GM21526 (cell line): ENCODE measurements around the gene SLC13A3.

ENCODE experiments used
- ATAC-seq: cut with Tn5 transposase; IDR thresholded peaks from one replicate; pipeline ENCODE4 v1.9.1; 2021; ENCODE audit warnings: moderate library complexity; ENCODE audit not compliant: unreplicated experiment, low FRiP score

The SLC13A3 gene

DNA sequence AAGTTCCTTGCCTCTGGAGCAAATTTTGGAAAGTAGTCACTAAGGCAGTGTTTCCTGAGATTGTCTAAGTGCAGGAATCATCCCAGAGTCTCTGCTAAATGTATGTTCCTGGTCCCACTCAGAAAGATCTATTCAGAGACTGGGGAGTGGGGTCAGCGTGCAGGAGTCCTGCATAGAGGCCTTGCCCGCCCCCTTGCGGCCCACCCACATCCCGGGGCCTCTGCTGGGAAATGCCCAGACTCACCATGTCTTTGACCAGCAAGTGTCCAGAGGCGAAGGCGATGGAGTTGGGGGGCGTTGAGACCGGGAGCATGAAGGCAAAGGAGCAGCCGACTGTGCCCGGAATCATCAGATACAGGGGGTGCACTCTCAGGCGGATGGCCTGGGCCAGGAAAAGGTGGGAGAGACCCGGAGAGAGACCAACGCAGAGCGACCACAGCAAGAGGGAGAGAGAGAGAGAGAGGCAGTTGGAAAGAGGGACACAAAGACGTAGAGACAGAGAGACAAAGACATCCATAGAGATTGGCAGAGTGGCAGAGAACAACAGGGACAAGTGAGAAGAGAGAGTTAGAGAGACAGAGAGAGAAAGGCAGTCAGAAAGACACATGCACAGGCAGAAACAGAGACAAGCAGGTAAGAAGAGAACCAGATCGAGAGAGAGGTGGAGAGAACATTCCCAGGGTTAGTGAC is 87.9 kb downstream of the SLC13A3 start:
- ATAC-seq: no peak

DNA sequence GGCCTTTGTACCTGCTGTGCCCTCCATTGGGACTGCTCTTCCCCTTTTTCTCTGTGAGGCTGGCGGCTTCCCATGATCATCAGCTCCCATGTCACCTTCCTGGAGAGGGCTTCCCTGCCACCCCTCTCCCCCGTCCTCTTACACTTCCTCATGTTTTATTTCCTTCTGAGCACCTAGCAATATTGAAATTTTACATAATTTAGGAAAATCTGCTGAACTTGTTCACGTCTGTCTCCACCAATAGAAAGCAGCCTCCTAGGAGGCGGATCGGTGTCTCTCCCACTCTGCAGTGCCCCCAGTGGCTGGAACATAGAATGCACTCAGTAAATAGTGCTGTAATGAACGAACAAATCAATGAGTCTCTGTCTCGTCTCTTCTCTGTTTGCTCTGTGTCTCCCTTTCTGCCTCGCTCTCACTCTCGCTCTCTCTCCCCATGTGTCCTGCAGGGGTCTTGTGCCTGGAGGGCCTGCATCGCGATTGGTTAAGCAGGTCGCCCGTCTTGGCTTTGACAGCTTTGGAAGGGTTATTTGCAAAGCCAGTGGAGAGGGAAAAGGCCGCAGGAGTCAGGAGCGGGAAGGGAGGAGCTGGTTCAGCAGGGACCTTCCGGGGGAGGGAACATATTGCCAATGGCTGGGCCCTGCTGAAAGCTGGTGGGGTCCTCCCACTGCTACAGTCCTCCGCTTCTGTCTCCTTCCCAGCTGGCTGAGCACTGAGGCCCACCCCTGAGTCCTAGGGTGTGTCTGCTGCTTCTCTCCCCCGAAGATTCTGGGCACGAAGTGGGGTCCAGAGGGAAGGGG is 88.7 kb downstream of the SLC13A3 start:
- no peak for ATAC-seq

DNA sequence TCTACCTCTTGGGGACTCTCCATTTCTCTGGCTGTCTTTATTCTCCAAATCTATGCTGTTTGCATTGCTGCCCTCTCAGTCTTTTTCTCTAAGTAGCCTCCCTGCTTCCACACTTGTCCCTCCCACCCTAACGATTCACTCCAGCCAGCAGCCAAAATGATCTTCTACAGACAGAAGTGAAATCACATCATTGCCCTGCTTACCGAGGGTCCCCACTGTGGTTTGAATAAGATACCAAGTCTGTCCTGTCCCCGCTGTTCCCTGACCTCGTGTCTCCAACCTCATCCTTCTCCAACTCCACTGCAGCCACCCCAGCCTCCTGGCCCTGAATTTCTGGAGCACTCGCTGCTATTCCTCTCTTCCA is 89.3 kb downstream of the SLC13A3 start:
- no peak for ATAC-seq

DNA sequence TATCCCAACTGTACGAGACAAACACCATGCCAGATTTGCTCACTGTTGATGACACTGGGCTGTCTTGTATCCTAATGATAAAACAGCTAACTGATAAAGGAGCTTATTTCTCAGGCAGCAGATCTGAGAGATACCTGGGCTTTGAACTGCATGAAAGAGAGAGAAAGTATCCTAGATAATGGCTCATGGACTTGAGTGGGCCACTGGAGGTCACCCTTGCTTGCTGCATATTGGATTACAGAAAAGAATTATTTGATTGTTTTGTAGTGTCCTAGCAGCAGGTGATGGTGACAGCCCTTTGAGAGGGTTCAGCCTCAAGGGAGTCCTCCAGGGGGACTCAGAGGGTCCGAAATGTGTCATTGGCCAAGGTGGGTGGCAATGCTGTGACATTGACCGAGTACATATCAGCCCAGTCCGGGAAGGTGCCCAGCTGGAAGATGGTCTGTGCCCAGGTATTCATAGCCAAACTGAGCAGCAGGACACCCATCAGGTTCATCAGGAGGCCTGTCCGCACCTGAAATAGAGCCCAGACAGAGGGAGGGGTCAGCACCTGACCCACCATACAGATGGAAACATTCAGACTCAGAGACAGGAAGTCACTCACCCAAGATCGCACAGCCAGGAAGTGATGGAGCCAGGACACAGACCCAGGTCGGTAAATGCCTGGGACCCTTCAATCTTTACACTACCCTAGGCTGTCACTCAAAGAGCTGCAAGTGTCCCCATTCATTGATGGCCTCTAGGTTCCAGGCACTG is 91.4 kb downstream of the SLC13A3 start:
- no peak for ATAC-seq

DNA sequence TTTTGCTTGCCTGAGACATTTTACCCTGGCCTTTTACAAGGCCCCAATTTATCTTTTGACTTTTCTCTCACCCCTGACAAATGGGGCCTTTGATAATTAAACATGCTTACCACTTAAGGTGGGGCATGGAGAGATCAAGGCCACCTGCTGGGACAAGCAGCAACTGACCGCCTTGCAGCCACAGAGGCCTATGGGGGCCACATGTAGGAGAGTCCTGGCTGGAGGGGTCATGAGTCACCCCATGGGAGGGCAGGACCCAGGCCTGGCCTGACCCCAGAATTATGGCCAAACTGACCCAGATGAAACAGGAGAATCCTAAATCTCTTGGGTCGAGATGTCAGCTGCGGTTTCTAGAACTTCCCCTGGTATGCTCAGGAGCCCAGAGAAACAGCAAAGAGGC is 92.3 kb downstream of the SLC13A3 start:
- ATAC-seq: no peak

DNA sequence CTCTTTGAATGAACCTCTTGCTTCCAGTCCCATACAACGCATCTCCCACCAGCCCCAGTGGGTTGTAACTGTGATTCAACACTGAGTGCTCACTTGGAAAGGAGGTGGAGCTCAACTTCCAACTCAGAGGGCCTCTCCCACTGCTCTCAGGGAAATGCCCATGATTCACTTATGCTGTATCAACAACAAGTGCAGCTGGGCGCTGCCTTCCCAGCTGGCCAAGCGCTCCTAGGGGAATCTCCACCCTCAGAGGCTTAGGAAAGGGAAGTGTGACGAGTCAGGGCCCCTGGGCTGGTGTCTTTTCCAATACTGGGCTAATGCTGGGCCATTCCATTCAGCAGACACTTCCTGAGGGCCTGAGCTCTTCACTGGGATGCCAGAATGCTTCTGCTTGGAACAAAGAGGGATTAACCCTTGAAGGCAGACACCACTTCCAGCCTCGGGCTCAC is 92.7 kb downstream of the SLC13A3 start:
- ATAC-seq: no peak

DNA sequence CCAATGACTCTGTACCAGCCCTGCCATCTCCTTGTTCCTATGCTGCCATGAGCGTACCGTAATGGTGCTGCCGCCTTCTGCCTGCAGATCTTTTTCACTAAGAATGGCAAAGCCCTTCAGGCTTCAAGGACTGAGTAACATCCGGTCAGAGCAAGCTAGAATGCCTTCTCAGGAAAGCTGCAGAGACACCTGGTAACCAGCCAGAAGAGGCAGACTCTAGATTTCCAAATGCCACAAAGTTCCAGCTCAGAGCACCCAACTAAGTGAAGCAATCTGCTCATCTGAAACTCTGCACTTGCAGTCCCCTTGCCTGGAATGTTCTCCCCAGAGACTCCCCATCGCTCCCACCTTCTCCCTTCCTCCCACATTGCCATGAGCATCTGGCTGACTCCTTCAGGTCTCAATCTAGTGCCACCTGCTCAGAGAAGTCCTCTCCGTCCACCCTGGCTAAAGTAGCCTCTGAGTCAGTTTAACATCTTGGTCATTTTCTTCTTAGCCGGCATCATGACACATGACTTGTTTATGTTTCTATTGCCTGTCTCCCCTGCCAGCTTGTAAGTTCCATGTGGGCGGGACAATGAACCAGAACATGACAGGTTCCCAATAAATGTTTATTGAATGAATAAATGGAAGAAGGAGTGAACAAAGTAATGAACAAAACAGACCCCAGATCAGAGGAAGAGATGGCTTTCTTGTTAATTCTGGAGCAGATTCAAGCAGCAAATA is 93.9 kb downstream of the SLC13A3 start:
- no peak for ATAC-seq

DNA sequence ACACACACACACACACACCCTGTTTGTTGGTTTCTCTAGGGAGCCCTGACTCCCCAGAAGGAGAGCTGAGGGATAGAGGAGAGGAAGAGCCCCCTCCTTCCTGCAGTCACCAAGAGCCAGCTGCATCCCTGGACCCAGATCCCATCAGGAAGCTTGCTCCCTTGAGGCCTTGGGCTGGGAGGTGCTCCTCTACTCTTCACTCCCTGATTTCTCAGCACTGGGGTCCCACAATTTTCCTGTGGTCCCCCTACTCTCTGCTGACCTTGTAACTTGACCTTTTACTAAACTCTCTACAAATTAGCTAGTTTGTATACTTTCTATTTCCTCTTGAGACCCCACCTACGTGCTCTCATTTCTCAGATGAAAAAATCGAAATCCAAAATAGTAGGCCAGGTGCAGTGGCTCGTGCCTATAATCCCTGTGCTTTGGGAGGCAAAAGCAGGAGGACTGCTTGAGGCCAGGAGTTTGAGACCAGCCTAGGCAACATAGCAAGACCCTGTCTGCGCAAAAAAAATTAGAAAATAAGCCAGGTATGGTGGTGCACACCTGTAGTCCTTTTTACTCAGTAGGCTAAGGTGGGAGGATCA is 95.8 kb downstream of the SLC13A3 start:
- ATAC-seq: no peak

DNA sequence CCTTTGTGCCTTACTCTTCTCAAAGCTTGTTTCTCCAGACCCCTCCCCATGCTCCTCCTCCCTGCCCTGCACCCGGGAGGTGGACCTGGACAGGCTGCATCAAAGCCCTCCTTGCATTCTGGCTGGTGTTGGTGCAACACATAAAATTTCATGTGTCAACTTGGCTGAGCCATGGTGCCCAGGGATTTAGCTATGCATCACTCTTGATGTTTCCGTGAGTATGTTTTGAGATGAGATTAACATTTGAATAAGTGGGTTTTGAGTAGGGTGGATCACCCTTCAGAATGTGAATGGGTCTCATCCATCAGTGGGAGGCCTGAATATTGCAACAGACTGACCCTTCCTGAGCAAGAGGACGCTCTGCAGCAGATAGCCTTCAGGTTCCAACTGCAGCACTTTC is 96.4 kb downstream of the SLC13A3 start:
- ATAC-seq: no peak

DNA sequence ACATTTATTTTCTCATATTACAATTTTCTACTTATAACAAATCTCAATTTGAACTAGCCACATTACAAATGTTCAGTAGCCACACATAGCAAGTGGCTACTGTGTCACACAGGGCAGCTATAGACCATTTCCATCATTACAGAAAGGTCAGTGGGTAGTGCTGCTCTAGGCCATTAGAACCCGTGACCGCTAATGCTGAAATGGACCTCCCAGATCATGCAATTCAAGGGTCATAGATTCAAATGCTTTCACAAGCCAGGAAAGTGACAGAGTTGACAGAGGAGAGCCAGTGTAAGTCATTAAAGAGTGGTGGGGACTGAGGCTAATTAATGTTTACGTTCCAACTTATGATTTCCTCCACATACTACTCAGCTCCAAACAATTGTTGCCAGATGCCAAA is 97.3 kb downstream of the SLC13A3 start:
- ATAC-seq: no peak

DNA sequence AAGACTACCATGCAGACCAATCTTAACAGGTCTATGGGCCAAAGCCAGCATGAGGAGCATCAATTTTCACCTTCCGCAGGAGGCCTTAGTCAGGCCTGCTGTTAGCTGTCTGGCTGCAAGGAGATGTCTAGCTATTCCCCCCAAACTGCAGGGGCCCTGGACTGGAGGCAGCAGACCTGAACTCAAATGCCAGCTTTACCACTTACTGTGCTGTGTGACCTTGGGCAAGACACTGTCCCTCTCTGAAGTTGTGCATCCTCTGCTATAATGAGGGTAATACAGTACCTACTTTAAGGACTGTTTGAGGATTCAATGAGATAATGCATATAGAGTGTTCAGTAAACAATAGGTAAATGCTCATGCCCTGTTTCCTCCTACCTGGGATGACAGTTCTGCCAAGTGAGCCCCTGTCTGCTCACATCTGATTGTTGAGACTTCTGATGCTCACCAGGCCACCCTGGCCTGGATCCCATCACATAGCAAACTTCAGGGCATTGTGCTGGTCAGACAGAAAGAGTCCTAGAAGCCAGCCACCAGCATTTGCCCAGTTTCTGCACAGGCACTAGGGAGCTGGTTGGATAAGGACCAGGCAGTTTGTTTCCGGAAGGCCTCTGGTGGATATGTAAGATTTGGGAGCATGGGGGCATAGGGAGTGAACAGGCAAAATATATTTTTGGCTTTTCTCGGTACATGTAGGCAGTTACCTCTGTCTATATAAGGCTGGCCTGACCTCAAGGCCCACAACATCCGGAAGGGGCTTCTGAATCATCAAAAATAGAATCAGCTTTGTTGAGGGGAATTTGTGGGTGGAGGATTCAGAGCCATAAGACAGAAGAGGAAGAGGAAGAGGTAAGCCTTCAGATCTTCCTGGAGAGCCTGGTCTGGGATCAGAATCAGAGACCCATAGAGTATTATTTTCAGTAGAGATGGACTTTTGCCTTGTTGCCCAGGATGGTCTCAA is 98.5 kb downstream of the SLC13A3 start:
- ATAC-seq: no peak

DNA sequence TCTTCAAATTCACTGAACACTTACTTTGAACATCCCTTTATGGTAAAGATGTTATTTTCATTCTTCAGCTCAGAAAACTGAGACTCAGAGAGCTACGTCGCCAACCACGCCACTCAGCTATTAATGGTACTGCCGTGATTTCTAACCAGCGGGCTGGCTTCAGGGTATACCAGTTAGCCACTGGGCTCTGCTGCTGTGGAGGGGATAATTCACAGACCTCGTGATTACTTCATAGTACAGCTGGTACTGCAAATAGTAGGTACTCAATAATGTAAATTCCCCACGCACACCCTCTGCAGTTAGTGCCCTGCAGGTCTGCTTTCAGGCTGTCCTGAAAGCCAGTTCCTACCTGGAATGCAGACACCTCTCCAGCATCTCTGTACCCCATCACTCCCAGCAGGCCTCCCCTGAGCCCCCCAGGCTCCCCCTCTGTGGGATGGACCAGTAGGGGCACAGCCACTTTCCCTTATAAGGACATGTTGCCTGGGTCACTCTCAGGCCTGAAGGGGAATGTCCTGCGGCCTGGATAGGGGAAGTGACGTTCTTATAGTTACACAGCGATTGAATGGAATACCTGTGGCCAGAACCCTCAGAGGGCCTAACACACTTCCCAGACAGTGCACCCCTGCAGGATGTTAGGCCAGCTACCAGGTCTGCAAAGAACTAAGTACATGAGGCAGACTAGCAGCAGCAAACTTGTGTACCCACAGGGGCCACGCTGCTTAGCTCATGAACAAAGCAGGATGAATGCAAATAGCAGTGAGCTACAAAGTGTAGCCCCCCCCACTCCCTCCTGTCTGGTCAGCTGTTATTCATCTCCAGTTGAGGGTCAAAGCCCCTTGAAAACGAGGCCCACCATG is 99.5 kb downstream of the SLC13A3 start:
- no peak for ATAC-seq

DNA sequence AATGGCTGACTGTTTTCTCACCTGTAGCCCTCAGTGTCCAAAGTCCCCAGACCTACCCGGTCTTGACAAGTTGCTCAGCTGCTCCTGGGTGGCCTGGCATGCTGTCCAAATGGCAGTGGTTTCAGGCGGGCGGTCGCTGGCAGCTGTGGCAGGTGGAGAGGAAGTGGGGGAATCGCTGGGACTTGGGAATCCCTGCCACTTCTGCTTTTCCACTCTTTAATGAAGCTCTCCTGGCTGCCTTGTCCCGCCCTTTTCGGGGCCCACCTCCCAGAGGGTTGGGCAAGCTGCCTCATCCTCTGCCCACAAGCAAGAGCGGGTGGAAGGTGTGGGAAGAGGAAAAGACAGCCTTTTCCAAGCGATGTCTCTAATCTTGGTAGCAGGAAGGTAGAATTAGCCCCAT is 100.8 kb downstream of the SLC13A3 start, which contains the start of gene OCSTAMP:
OCSTAMP (minus strand) TSS at position 194 of the 400 bp plus-strand sequence; CDS start at position 100, 94 bp downstream.
- no peak for ATAC-seq

DNA sequence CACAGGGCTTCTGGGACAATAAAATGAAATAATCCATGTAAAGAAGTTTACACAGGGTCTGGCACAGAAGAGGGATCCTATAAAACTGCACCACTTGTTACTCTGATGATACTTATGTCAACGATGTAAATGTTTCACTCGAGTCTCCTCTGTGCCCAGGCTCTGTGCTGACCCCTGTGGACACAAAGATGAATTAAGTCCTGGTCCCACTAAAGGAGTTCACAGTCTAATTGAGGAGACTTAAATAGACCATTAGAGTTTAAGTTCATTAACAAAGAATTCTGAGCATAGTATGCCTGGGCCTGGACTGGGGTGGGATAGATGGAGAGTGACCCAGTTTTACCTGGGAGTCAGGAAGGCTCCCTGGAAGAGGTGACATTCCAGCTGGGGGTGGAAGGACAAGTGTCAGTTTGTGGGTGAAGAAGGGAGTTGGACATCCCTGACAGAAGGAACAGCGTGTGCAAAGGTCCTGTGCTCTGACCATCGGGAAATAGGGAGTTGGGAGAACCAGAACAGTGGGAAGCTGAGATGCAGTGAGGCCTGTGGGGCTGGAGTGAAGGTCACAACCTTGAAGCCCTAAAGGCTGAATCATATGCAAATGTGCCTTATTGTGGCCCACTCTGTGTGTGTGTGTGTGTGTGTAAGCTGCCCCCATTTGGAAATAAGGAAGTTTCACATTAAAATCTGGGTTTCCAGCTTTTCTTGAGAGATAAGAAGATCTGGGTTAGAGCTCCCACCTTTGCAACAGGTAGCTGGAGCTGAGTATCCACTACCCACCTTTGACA is 101.9 kb downstream of the SLC13A3 start:
- no peak for ATAC-seq

DNA sequence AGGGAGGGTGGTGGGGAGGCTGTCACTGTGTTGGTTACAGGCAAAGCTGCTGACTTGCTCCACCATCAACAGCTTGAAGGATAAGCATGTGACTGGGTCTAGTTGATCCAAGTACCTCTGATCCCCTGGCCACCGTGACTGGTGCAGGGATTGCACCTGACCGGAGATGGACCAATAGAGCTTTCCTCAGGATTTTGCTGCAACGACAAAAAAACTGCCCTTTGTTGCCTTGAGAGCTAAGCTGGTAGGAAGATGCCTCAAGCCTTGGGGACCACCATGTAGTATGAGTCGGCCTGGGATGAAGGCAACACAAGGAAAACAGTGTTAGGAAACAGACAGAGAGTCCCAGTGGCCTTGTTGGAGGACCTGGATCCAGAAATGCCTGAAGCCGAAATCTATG is 102.6 kb downstream of the SLC13A3 start:
- no peak for ATAC-seq

DNA sequence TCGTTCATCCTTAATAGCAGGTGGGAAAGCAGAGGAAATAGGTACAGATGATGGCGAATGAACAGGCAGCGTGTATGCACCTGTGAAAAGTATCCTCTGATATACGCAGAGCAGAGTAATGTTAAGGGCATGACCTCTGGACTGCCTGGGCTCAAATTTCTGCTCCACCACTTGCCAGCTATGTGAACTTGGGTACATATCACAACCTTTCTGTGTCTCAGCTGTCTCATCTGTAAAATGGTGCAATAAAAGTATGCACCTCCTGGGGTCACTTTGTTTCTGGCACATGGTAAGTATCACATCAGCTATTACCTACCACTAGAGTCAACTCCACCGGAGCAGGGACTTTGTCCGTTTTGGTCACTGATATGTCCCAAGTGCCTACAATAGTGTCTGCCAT is 103.3 kb downstream of the SLC13A3 start:
- no peak for ATAC-seq

DNA sequence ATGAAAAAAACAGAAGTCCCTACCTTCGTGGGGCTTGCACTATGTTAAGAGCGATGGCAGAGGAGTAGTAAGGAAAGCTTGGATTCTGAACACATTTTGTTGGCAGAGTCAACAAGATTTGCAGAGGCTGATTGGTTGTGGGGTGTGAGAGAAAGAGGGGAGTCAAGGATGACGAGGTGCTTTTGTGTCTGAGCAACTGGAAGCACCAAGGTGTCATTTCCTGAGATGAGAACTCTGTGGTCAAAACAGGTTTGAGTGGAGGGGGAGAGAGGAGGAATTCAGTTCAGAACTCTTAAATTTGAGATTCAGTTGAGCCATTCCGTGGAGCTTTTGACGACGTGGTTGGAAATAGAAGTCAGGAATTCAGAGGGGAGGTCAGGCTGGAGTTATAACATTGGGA is 104.3 kb downstream of the SLC13A3 start:
- no peak for ATAC-seq

DNA sequence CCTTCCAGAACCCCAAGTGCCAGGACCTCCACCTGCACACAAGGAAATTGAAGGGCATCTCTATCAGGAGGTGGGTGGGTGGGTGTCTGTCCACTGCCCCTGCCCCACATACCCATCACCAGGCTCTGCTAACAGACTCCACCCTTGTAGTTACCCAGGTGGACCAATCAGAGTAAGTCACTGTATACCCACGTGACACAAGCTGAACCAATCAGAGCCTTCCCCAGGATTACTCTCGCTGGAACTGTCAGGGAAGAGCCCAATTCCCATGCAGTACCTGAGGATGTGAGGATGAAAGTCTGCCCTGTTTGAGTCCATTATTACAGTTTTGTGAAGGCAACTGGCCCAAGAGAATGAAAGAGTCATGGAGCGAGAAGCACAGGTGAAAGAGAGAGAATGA is 105.0 kb downstream of the SLC13A3 start:
- ATAC-seq: no peak
